C4-2B (cell line): ENCODE results near the gene CLRN1.
A peak's percentile ranks its signal among the peaks of the same experiment; 100 is the strongest.

ENCODE experiments used
- H3K27ac ChIP-seq: fragments of 450-650 bp; 2 replicates; pipeline ENCODE4 v1.5.1; 2017
- CTCF ChIP-seq: fragments of 450-650 bp; conservative IDR thresholded peaks from 2 replicates; pipeline ENCODE4 v1.5.1; 2017; ENCODE audit warnings: mild to moderate bottlenecking
- ZFX ChIP-seq: fragments of 450-650 bp; IDR thresholded peaks from 2 replicates; pipeline ENCODE4 v1.6.1; 2017

CLRN1 gene

GRCh38 chr3:151009981-151010380 lies 37.5 kb upstream of the CLRN1 start:
- TF ChIP-seq CTCF, result no peak
- no peak overlapping the region for H3K27ac ChIP-seq

GRCh38 chr3:151009430-151009829 lies 36.9 kb upstream of the CLRN1 start:
- H3K27ac ChIP-seq, result no peak overlapping the region
- TF ChIP-seq ZFX, result no peak
- TF ChIP-seq CTCF, result no peak

- no peak overlapping the region for H3K27ac ChIP-seq
- TF ChIP-seq ZFX (no peak), CTCF (peak; percentile 29)
Observed at GRCh38 chr3:151008699-151009098, 36.2 kb upstream of the CLRN1 start.

GRCh38 chr3:151003768-151004134 lies 31.2 kb upstream of the CLRN1 start:
- no peak overlapping the region for H3K27ac ChIP-seq
- no peak for TF ChIP-seq ZFX
- TF ChIP-seq CTCF, result no peak

- TF ChIP-seq CTCF (no peak), ZFX (no peak)
- no peak overlapping the region for H3K27ac ChIP-seq
Observed at GRCh38 chr3:151003029-151003767, 30.7 kb upstream of the CLRN1 start.

GRCh38 chr3:151002003-151002981 lies 29.8 kb upstream of the CLRN1 start:
- TF ChIP-seq CTCF, result no peak
- TF ChIP-seq ZFX, result no peak
- H3K27ac ChIP-seq, result no peak overlapping the region

- no peak overlapping the region for H3K27ac ChIP-seq
- TF ChIP-seq CTCF (no peak), ZFX (no peak)
Observed at GRCh38 chr3:150998996-150999395, 26.5 kb upstream of the CLRN1 start.
